Measurements from ENCODE around the gene DUS4L. TPM values are rescaled to one million over a fixed set of nuclear protein-coding genes. Genes with fewer than 3 reads are reported as not detected.

Gene DUS4L
- total RNA-seq, 1 experiment from 2014 or later: 9.1 TPM

GRCh38 chr7:107526672-107527071 lies 37.1 kb upstream of the DUS4L start:
- no peak overlapping the region for H3K27ac ChIP-seq (ENCODE audit: low read length)
- no peaks in the 10 kb centered on the region for H3K9me3 ChIP-seq (ENCODE audit: control insufficient read depth, insufficient read depth, low read depth, low read length)
- ChIA-PET POLR2A (no interaction called here), CTCF (no interaction called here)
- ATAC-seq (no peak), DNase-seq (ENCODE audit: low read depth, low spot score) (no peak)
- H3K27me3 ChIP-seq (ENCODE audit: control insufficient read depth, insufficient read depth, low read length): no peaks in the 10 kb centered on the region
- H3K36me3 ChIP-seq (ENCODE audit: control insufficient read depth, insufficient read depth, low read length): no peaks in the 10 kb centered on the region
- no TSS peak for BruUV-seq (replicated peaks)
- H3K4me1 ChIP-seq (ENCODE audit: control insufficient read depth, insufficient read depth, low read length): no peaks in the 10 kb centered on the region
- TF ChIP-seq, protein P1, sequence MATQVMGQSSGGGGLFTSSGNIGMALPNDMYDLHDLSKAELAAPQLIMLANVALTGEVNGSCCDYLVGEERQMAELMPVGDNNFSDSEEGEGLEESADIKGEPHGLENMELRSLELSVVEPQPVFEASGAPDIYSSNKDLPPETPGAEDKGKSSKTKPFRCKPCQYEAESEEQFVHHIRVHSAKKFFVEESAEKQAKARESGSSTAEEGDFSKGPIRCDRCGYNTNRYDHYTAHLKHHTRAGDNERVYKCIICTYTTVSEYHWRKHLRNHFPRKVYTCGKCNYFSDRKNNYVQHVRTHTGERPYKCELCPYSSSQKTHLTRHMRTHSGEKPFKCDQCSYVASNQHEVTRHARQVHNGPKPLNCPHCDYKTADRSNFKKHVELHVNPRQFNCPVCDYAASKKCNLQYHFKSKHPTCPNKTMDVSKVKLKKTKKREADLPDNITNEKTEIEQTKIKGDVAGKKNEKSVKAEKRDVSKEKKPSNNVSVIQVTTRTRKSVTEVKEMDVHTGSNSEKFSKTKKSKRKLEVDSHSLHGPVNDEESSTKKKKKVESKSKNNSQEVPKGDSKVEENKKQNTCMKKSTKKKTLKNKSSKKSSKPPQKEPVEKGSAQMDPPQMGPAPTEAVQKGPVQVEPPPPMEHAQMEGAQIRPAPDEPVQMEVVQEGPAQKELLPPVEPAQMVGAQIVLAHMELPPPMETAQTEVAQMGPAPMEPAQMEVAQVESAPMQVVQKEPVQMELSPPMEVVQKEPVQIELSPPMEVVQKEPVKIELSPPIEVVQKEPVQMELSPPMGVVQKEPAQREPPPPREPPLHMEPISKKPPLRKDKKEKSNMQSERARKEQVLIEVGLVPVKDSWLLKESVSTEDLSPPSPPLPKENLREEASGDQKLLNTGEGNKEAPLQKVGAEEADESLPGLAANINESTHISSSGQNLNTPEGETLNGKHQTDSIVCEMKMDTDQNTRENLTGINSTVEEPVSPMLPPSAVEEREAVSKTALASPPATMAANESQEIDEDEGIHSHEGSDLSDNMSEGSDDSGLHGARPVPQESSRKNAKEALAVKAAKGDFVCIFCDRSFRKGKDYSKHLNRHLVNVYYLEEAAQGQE (IDR thresholded peaks at IDR 0.05; ENCODE audit: insufficient read depth in 1 of 2, low read depth in 2 of 2, low read length in 1 of 2): no peak
- TF ChIP-seq CTCF (IDR thresholded peaks at IDR 0.05) (no peak), TCF7L2 (IDR thresholded peaks at IDR 0.05; ENCODE audit: low read depth, low read length) (no peak), SIN3A (IDR thresholded peaks at IDR 0.05; ENCODE audit: borderline replicate concordance, insufficient read depth, low read depth, low read length) (no peak), POLR2AphosphoS5 (IDR thresholded peaks at IDR 0.05; ENCODE audit: low read depth, low read length) (no peak)
- in situ Hi-C loops (cut with HindIII; ENCODE audit: low pct_unique_long_range_greater_than_20kb, low sequenced_read_pairs): no loop called here
- no peak overlapping the region for H3K4me3 ChIP-seq (ENCODE audit: low read depth in 2 of 2, low read length in 2 of 2)
- intact Hi-C loops (cut with micrococcal nuclease; ENCODE audit: unreplicated experiment): no loop called here

- no TSS peak for BruUV-seq (replicated peaks)
- ChIA-PET CTCF (no interaction called here), POLR2A (no interaction called here)
- TF ChIP-seq CTCF (IDR thresholded peaks at IDR 0.05): no peak
- TF ChIP-seq POLR2AphosphoS5 (IDR thresholded peaks at IDR 0.05; ENCODE audit: low read depth, low read length): no peak
- no peak for TF ChIP-seq TCF7L2 (IDR thresholded peaks at IDR 0.05; ENCODE audit: low read depth, low read length)
- TF ChIP-seq, protein P1 (IDR thresholded peaks at IDR 0.05; ENCODE audit: insufficient read depth in 1 of 2, low read depth in 2 of 2, low read length in 1 of 2): no peak
- TF ChIP-seq SIN3A (IDR thresholded peaks at IDR 0.05; ENCODE audit: borderline replicate concordance, insufficient read depth, low read depth, low read length): no peak
- Histone ChIP-seq H3K36me3 (ENCODE audit: control insufficient read depth, insufficient read depth, low read length) (no peaks in the 10 kb centered on the region), H3K4me1 (ENCODE audit: control insufficient read depth, insufficient read depth, low read length) (no peaks in the 10 kb centered on the region), H3K27me3 (ENCODE audit: control insufficient read depth, insufficient read depth, low read length) (no peaks in the 10 kb centered on the region), H3K9me3 (ENCODE audit: control insufficient read depth, insufficient read depth, low read depth, low read length) (no peaks in the 10 kb centered on the region), H3K27ac (ENCODE audit: low read length) (no peak overlapping the region), H3K4me3 (ENCODE audit: low read depth in 2 of 2, low read length in 2 of 2) (no peak overlapping the region)
- ATAC-seq: no peak
- DNase-seq (ENCODE audit: low read depth, low spot score): no peak
- in situ Hi-C loops (cut with HindIII; ENCODE audit: low pct_unique_long_range_greater_than_20kb, low sequenced_read_pairs): no loop called here
- intact Hi-C loops (cut with micrococcal nuclease; ENCODE audit: unreplicated experiment): no loop called here
These were observed 36.6 kb upstream of the DUS4L start for GRCh38 chr7:107527196-107527595.
